GM18870 (cell line): ENCODE results near the gene KLF14.
"Not testable (repeated sequence)": the region's sequence is repeated elsewhere in the genome, so short reads cannot be mapped to it uniquely, and the experiment has no call there.

Experiments used
- ATAC-seq: cut with Tn5 transposase; IDR thresholded peaks from one replicate; pipeline ENCODE4 v1.9.1; 2021; ENCODE audit warnings: moderate library complexity; ENCODE audit not compliant: unreplicated experiment

The KLF14 gene

DNA sequence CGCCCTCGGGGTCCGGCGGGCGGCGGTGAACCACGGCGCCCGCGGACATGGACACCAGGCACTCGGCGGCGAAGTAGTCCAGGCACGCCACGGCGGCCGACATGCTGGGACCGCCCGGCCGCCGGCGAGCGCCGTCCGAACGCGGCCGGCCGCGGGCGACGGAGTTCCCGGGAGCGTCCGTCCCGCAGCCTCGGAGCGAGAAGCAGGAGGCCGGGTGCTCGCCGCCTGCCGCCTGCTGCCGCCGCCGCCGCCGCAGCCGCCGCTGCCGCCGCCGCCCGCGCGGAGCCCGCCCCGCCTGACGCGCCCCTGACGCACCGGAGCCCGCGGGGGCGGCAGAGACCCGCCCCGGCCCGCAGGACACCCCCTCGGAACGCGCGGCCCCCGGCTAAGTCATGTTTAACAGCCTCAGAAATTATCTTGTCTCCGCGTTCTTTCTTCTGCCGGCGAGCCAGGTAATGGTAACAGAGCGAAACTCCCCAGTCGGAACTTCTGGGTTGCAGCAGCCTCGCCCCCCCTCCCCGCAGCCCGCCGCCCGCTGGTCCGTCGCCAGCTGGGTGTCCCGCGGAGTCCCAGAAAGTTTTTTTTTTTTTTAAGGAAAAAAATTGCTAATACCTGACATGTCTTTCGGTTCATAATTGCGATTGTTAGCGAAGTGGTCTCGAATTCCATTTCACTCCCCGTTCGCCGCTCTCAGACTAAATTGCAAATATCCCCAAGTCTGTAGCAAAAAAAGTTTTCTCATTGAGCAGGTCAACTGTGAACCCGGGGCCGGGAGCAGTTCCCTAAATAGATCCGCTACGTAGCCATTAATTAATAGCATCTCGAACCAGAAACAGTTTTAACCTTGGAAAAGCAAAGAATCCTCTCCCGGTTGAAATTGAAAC, at the start of gene KLF14:
KLF14 (minus strand) TSS at position 277 of the 884 bp plus-strand sequence; CDS start at position 103, 174 bp downstream.
- no peak for ATAC-seq

DNA sequence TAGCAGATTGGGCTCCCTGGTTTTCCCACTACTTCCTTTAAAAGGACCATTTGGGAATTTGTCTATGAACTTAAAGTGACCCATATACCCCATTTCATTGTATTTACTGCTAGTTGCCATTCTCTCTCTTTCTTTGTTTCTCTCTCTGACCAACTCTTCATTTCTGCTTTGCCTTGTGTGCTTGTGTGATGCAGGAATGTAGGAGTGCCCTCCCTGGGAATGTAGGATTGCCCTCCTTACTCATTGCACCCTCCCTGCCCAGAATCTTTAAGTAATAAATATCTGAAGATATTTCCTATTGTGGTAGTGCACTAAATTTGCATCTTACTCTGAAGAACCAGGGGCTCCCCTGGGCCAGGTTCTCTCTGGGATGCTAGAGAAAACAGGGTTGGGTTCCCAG, 47.3 kb upstream of the KLF14 start:
- no peak for ATAC-seq

DNA sequence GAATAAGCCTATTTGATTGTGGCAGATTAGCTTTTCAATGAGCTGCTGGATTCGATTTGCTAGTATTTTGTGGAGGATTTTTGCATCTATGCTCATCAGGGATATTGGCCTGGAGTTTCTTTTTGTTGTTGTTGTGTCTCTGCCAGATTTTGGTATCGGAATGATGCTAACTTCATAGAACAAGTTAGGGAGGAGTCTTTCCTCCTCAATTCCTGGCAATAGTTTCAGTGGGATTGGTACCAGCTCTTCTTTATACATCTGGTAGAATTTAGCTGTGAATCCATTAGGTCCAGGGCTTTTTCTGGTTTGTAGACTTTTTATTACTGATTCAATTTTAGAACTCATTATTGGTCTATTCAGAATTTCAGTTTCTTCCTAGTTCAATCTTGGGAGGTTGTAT, 43.4 kb upstream of the KLF14 start:
- ATAC-seq, result no peak

DNA sequence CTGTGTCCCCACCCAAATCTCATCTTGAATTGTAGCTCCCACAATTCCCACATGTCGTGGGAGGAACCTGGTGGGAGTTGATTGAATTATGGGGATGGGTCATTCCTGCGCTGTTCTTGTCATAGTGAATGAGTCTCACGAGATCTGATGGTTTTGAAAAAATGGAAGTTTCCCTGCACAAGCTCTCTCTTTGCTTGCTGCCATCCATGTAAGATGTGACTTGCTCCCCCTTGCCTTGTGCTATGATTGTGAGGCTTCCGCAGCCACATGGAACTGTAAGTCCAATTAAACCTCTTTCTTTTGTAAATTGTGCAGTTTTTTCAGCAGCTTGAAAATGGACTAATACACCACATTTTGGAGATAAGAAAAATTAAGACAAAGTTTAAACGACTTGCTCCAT, 38.4 kb upstream of the KLF14 start:
- not testable (repeated sequence) for ATAC-seq

GRCh38 chr7:130768854-130769253, 34.8 kb upstream of the KLF14 start:
- no peak for ATAC-seq

DNA sequence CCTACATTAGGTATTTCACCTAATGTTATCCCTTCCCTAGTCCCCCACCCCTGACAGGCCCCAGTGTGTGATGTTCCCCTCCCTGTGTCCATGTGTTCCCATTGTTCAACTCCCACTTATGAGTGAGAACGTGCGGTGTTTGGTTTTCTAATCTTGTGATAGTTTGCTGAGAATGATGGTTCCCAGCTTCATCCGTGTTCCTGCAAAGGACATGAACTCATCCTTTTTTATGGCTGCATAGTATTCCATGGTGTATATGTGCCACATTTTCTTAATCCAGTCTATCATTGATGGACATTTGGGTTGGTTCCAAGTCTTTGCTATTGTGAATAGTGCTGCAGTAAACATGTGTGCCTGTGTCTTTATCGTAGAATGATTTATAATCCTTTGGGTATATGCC, 30.6 kb upstream of the KLF14 start:
- ATAC-seq, result not testable (repeated sequence)

- ATAC-seq, result no peak
Measured at GRCh38 chr7:130758429-130759056, 24.5 kb upstream of the KLF14 start.

GRCh38 chr7:130756316-130756715, 22.3 kb upstream of the KLF14 start:
- no peak for ATAC-seq

DNA sequence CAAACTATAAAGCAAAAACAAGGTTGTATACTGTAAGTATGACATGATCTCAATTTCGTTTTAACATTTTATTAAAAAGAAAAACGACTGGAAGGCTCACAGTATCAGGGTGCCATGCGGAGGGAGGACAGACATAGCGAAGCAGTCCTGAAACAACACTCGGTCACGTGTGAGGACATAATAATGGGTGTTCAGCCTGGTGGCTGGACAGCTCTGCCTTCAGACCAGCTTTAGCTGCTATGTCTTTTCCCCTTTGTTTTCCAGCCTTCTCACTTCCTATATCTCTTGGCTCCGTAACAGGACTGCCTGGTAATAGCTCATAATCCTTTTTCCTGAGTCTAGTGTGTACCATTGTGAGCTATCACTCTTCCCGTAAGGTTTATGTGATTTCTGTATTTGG, 18.4 kb upstream of the KLF14 start:
- no peak for ATAC-seq

- ATAC-seq, result no peak
Measured at GRCh38 chr7:130750755-130751154, 16.7 kb upstream of the KLF14 start.

- ATAC-seq, result no peak
Measured at GRCh38 chr7:130748531-130749389, 14.8 kb upstream of the KLF14 start.

DNA sequence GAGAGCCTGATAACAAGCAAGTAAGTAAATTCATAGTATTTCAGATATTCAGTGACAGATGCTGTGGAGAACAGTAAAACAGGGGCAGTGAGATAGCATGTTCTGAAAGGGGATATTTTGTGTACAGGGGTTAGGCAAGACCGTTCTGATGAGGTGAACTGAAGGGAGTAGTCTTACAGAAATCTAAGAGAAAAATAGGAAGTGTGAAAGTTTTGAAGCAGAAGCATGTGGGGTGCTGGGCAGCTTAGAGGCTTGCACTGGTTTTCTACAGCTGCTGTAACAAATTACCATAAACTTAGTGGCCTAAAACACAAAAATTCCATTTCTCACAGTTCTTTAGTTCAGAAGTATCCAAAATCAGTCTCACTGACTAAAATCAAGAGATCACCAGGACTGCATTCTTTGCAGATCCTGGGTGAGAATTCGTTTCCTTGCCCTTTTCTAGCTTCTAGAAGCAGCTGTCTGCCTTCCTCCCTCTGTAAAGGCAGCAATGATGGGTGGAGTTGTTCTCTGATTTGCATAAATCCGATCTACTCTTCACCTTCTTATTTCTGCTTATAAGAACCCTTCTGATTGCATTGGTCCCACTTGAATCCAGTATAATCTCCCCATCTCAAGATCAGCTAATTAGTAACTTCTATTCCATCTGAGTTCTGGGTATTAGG, 7.5 kb upstream of the KLF14 start:
- no peak for ATAC-seq

DNA sequence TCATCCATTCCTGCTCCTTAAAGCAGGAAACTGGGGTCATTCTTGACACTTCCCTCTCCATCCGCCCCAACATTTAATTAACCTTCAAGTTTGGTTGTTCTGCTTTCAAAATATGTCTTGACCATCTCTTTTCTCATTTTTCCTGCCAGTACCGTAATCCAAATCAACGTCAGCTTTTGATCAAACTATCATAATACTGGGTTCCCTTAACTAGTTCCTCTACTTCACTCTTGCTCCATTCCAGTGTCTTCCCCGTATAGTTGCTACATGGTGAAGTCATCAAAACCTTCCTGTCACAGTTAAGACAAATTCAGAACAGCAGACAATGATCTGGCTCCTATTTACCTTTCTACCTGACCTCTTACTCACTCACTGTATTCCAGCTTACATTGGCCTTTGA, 6.6 kb upstream of the KLF14 start:
- no peak for ATAC-seq

DNA sequence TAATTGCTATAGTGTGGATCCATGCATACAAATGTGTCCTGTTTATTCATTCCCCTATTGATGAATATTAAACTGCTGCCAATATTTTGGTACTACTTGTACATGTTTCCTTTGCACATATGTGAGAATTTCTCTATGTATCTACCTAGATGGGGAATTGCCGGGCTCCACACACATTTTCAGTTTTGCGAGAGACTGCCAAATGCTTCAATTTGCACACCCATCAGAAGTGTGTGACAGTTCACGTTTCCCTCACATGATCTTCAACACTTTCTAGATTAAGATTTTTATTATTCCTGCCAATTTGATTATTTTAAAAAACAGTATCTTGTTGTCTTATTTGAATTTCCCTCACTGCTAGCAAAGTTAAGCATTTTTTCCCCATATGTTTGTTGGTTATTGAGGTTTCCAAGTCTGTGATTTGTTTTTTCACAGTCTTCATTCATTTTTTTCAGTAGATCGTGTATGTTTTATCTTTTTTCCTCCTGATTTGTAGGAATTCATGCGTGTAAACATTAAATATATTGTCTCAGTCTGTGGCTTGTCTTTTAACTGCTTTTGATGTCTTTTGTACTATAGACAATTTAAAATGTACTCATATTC, 2.4 kb upstream of the KLF14 start:
- ATAC-seq, result no peak

DNA sequence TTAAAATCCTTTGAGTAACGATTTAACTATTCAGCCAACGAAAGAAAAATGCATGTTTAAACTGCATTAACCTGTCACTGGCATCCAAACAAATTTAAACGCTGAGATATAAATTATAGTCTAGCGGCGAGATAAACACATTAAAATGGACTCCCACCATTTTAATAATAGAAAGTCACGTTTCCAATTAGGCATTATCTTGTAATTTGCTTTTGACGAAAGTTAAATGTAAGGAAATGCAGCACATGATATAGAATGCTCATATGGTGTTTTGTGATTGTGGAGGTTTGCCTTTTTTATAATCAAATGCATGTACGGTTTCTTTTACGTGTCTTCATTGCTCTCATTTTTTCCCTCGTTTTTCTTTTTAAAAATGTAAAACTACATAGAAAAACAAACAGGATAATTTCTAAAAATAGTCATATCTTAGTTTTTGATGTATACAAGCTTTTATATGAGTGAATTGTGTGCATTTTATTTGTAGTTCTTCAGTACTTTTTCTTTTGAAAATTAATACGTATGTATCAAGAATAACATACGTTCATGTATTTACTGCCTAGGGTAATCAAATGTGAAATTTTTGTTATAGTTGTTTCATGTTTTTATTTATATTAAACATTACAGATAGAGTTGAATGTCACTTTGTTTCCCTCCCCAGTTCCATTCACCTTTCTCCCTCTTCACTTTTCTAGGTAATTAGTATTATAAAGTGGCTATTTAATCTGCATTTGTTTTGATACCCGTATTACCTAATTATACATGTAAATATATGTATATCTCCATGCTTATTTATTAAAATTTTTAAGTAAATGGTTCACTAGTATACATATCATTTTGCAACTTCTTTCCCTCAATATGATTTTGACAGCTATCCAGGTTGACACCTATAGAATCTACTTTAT, 1.1 kb upstream of the KLF14 start:
- no peak for ATAC-seq

DNA sequence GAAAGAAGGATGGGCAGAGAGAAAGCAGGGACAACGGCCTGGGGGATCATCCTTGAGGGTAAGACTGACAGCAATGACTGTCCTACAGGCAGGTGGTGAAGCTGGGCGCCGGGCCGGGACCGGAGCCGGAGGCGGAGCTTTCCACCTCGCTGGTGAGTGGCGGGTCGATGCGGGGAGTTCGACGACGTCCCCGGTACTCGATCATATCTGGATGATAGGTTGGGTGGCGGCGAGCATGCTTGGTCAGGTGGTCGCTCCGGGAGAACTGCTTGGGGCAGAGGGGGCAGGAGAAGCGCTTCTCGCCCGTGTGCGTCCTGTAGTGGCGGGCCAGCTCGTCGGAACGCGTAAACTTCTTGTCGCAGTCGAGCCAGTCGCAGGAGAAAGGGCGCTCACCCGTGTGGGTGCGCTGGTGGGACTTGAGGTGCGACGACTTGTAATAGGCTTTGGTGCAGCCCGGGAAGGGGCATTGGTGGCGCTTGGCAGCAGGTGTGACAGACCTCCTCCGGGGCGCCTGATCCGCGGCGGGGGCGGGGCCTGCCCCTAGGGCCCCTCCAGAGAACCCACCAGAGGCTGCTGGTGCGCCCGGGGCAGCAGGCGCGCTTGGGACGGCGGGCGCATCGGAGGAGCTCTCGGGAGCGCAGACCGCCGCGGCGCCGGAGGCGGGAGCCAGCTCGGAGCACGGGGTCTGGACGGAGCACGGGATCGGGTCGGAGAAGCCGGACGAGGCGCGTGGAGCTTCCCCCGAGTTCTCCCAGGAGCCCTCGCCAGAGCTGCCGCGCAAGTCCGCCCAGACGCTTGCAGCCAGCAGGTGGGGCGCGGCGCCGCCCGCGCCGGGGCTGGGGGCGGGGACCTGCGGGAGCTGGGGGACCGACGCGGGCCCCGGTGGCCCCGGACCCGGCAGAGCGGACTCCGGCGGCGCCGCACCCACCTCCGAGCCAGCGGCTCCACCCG, 752 bp downstream of the KLF14 start:
- no peak for ATAC-seq

GRCh38 chr7:130723784-130724183, 10.2 kb downstream of the KLF14 start:
- ATAC-seq, result no peak

GRCh38 chr7:130721486-130722277, 12.3 kb downstream of the KLF14 start:
- no peak for ATAC-seq
